Fibroblast of the conjunctiva (primary cell): ENCODE results near the gene RNF25.

Experiments
- DNase-seq: peaks from one replicate; pipeline ENCODE4 v3.0.0-alpha.2; 2010; ENCODE audit warnings: low read depth

The RNF25 gene

GRCh38 chr2:218671654-218672566 is at the start of gene RNF25, which contains the start of gene STK36:
Gene RNF25, minus strand, starts transcription at chr2:218672002. Its CDS starts 32 bp downstream, at chr2:218671970.
Gene STK36, plus strand, starts transcription at chr2:218672086. Its CDS starts 744 bp downstream, at chr2:218672830.
- DNase-seq = peak; percentile 85

- DNase-seq = no peak
These were observed 49.7 kb upstream of the RNF25 start for GRCh38 chr2:218721488-218721887.

DNA sequence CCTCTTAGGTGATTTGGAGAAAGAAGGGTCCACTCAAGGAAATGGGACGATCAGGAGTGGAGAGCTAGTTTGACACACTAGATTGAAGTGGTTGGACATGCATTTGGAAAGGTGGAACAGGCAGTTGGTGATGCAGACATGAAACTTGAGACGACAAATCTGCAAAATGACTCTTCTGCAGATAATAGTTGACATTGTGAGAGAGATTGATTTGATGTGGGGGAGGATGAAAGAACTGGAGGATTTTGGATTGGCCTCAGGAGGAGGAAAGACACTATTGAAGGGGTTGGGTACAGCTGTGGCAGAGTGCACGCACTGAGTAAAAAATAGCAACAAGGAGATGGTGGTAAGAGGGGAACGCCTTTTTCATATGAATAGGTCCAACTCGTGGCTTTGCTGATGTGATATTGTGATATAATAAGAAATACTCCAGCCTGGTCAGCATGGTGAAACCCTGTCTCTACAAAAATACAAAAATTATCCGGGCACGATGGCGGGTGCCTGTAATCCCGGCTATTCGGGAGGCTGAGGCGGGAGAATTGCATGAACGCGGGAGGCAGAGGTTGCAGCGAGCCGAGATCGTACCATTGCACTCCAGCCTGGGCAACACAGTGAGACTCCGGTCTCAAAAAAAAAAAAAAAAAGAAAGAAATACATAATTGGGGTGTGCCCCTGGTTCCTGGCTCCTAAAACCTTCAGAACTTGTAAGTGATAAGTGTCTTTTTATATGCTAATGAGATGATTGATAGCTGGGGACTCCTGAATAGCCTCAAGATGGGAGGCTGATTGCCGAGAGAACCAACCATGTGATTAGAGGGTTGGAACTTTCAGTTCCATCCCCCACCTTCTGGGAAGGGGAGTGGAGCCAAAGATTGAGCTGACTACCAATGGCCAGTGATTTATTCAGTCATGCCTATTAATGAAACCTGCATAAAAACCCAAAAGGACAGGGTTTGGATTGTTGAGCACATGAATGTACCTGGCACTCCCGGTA is 48.5 kb upstream of the RNF25 start:
- no peak for DNase-seq

DNA sequence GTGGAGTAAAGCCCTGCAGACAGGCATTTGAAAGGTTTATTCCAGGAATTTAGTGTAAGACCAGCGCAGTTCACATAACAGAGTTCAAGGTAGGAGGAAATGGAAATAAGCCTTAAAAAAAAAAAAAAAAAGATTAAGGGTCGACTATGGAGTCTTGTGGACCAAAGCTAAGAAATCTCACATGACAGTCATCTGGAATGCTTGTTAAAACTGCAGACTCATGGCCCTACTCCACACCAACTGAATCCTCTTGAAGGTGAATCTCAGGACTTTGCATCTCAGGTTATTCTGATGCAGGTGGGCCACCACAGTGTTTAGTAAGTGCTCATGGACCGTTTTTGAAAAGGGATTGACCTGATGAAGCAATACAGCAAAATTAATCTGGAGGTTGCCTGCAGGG is 47.7 kb upstream of the RNF25 start:
- no peak for DNase-seq

DNA sequence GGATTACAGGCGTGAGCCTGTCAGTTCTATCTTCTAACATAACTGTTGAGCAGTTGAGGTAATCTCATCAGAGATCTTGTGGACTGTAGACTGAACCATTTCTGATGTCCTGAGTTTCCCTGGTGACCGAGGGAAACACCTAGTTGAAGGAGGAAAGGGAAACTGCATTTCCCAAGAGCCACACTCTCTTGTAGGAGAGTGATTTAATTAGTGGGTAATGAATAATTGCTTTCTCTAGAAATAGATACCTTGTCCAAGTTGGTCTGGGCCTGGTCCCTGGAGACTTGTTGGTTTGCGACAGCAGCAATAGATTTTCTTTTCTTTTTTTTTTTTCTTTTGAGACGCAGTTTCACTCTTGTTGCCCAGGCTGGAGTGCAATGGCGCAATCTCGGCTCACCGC is 46.3 kb upstream of the RNF25 start:
- DNase-seq = no peak

DNA sequence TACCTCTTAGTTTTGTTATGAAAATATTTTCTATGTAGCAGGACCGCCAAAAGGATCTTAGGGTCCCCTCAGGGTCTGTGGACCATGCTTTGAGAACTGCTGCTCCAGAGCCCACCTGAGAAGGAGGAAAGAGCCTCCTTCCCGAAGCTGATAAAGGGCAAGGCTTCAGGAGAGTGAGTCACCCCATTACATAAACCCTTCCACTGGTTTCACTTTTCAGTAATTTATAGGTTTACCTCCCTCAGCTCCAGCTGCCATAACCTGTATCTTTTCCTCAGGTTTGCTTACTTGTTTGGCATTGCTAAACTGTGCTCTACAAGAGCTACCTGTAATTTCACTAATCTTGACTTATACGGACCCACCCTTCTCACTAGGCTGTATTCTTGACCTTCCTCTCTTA is 45.5 kb upstream of the RNF25 start:
- DNase-seq = no peak

DNA sequence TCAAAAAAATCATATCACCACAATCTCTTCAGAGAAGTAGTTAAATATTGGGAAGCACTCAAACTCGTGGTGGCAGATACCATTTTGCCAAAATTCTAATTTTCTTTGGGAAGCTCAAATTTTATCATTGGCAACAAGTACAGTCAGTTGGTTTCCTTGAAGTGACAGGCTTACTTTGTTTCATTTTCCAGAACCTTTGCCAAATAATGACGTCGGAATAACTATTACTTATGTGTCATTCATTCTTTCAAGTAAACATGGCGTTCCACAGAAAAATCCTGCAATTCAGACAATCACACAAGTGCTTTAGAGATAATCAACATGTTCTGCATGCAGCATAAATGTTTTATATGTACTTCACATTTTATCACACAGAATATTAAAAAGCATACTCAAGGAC is 44.3 kb upstream of the RNF25 start:
- DNase-seq = no peak

GRCh38 chr2:218713922-218714321 is 42.1 kb upstream of the RNF25 start:
- DNase-seq = no peak

DNA sequence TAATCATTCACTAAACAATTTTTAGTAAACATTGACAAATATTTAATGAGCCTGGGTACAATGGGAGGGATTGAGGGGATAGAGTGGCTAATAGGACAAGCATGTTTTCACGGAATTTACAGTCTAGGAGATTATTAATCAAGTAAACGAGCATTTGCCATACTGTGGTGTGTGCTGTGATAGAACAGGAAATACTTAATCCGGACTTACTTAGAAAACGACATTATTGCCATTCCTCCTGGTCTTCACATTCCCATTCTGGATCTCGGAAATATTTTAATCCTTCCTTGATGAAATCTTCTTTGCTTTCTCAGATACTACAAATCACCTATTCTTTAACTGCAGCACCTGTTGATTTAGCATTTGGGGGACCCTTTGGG is 39.7 kb upstream of the RNF25 start:
- DNase-seq = no peak

DNA sequence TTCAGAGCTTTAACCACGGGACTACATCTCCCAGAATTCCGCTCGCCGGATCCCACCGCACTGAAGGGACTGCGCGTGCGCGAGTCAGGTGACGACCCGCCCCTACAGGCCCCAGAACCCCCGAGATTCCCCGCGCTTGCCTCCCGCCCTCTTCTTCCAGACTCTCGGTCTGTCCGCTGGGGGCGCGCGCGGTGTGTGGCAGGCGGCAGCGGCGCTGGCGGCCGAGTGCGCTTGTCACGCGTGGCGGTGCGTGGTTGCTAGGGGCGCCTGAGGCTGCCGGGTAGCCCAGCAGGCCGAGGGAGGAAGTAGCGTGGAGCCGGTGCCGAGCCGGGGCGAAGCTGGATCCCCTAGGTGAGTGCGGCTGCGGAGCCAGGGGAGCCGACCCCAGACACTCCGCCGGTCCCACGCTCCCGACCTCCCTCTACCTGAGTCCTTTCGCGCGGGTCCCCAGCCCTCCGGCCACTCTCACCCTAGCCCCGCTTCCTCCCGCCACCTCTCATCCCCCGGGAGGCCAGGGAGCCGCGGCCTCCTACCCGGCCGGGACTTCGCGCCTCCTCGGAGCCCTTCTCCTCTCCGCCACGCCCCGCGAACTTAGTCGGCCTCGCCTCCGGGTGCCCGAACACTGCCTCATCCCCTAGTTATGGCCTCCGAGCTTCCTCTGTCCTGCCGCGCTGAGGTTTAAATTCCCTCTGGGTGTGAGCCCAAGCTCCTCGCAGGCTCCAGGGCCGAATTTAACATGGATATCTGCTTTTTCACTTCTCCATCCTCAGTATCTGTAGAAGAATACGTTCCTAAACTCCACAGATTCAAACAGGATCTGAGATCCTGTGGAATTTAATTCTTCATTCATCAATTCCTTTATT is 39.1 kb upstream of the RNF25 start, which contains the start of gene TTLL4:
TSS of gene TTLL4 (plus strand) at position 149 of the 863 bp plus-strand sequence. CDS start 26,842 bp downstream, outside the sequence.
- DNase-seq = peak; percentile 93

GRCh38 chr2:218710334-218710686 is 38.5 kb upstream of the RNF25 start:
- DNase-seq = no peak

- DNase-seq = no peak
These were observed 38.1 kb upstream of the RNF25 start for GRCh38 chr2:218709908-218710307.

DNA sequence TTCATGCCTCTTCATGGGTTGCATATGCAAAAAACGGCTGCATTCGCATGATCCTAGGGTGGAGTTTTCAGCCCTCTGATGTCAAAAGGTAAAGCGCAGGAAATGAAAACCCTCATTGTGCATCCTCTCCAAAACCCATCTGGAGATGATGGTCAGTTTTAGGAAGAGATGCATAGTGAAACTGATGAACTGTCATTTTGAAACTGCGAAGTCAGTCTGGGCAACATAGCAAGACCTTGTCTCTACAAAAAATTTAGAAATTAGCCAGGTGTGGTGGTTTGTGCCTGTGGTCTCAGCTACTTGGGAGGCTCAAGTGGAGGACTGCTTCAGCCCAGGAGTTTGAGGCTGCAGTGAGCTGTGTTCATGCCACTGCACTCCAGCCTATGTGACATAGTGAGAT is 36.3 kb upstream of the RNF25 start:
- DNase-seq = no peak

DNA sequence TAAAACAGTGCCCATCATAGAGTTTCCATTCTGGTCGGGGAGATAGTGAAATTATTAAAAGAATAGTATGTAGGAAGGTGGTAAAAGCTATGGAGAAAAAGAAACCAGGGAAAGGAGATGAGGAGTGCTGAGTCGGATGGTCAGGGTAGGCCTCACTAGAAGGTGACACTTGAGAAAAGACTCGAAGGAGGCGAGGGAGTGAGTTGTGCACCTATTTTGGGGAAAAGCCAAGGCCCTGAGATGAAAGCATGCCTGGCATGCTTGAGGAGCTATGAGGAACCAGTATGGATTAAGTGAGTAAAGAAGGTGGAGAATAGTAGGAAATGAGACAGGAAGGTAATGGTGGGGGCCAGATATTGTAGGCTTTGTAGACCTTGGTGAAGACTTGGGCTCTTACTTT is 31.5 kb upstream of the RNF25 start:
- no peak for DNase-seq

DNA sequence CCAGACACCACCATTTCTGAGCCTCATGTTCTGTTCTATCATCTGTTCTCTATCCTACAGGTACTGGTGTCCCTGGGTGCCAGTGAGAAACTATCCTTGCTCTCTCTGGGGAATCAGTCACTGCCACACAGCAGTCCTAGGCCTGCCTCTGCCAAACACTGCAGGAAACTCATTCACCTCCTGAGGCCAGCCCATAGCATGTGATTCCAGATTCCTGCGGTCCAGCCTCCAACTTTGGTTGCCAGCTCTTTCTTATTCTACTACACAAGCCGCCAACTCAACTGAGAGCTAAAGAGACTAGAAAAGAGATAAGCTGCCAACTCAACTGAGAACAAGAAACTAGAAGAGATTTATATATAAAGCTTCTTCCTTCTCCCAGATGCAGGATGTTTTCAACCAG is 30.0 kb upstream of the RNF25 start:
- no peak for DNase-seq

DNA sequence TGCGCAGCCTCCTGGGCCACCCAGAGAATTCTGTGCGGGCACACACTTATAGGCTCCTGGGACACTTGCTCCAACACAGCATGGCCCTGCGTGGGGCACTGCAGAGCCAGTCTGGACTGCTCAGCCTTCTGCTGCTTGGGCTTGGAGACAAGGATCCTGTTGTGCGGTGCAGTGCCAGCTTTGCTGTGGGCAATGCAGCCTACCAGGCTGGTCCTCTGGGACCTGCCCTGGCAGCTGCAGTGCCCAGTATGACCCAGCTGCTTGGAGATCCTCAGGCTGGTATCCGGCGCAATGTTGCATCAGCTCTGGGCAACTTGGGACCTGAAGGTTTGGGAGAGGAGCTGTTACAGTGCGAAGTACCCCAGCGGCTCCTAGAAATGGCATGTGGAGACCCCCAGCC is 27.1 kb upstream of the RNF25 start:
- DNase-seq = no peak

- no peak for DNase-seq
These were observed 22.8 kb upstream of the RNF25 start for GRCh38 chr2:218694405-218695145.

DNA sequence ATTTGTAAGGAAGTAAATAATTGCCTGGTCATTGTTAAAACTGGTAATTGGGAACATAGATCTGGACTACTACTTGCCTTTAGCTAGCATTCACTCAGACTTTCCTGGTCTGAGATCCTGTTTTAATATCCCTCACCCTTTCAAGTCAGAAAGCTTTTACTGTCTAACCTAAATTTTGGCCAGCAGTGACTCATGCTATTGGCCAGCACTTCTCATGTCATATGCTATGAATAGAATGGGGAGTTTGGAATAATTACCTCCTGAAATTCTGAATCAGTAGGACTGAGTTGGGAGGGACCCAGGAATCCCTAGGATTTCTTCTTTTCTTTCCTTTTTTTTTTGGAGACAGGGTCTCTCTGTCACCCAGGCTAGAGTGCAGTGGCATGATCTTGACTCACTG is 19.4 kb upstream of the RNF25 start:
- no peak for DNase-seq

- DNase-seq = peak; percentile 77
These were observed 15.7 kb upstream of the RNF25 start for GRCh38 chr2:218687400-218688060.

DNA sequence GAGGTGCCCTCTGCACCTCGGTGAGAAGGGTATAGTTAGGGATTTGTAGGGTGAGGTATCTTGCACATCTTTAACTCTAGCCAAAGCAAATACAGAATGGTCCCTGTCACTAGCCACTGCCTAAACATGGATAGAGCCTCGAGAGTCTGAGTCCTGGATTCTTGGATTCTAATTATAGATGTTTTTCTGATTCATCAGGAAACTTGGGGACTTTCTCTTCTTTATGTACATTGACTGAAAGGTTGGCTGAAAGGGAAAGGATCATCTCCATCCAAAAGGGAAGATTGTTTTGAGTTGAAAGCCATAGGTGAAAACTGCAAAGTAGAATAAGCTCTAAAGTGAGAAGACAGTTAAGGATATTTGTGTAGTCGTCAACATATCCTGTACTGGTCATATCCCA is 8.3 kb upstream of the RNF25 start:
- no peak for DNase-seq
